Endothelial cell of umbilical vein (primary cell): ENCODE data around the gene DAAM1.

ENCODE experiments used
- EZH2 ChIP-seq: IDR thresholded peaks from 2 replicates; pipeline ENCODE4 v1.6.1; 2012; ENCODE audit warnings: borderline replicate concordance, low read depth, mild to moderate bottlenecking, moderate library complexity, low read length, inconsistent platforms; ENCODE audit not compliant: severe bottlenecking
- GATA2 ChIP-seq: IDR thresholded peaks from 2 replicates; pipeline ENCODE4 v1.7.0; 2011; ENCODE audit warnings: low read depth, mild to moderate bottlenecking, moderate library complexity, mixed read lengths, low read length; ENCODE audit not compliant: insufficient read length, insufficient read depth
- MAX ChIP-seq: IDR thresholded peaks from 2 replicates; pipeline ENCODE4 v1.6.1; 2011; ENCODE audit not compliant: insufficient read depth, insufficient read length
- MYC ChIP-seq: IDR thresholded peaks from one replicate; pipeline ENCODE4 v1.6.1; 2011; ENCODE audit warnings: mild to moderate bottlenecking, low read depth, low read length
- POLR2A ChIP-seq: IDR thresholded peaks from 2 replicates; pipeline ENCODE4 v1.6.1; 2012; ENCODE audit warnings: low read depth, mild to moderate bottlenecking, control low read depth, low read length
- POLR2AphosphoS5 ChIP-seq: IDR thresholded peaks from 2 replicates; pipeline ENCODE4 v1.6.1; 2012; ENCODE audit warnings: low read depth, mild to moderate bottlenecking, control low read depth, low read length, moderate library complexity; ENCODE audit not compliant: insufficient read depth
- TF ChIP-seq, protein P1 (sequence below), 2 donors: IDR thresholded peaks; 1 replicate in 1 of 2; 2 replicates in 1 of 2; pipeline ENCODE4 v1.5.1; 2011; ENCODE audit warnings: low read length in 2 of 2, mild to moderate bottlenecking in 2 of 2, moderate library complexity in 2 of 2, control low read depth in 1 of 2, inconsistent platforms in 1 of 2, low read depth in 1 of 2; ENCODE audit not compliant: insufficient read depth in 1 of 2; ENCODE audit errors: extremely low read depth in 1 of 2

GRCh38 chr14:59376686-59377085, 188.2 kb downstream of the DAAM1 start:
- no peak for TF ChIP-seq POLR2A
- TF ChIP-seq, protein P1, sequence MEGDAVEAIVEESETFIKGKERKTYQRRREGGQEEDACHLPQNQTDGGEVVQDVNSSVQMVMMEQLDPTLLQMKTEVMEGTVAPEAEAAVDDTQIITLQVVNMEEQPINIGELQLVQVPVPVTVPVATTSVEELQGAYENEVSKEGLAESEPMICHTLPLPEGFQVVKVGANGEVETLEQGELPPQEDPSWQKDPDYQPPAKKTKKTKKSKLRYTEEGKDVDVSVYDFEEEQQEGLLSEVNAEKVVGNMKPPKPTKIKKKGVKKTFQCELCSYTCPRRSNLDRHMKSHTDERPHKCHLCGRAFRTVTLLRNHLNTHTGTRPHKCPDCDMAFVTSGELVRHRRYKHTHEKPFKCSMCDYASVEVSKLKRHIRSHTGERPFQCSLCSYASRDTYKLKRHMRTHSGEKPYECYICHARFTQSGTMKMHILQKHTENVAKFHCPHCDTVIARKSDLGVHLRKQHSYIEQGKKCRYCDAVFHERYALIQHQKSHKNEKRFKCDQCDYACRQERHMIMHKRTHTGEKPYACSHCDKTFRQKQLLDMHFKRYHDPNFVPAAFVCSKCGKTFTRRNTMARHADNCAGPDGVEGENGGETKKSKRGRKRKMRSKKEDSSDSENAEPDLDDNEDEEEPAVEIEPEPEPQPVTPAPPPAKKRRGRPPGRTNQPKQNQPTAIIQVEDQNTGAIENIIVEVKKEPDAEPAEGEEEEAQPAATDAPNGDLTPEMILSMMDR (IDR thresholded peaks at IDR 0.05; ENCODE audit: extremely low read depth in 1 of 2, insufficient read depth in 1 of 2, low read depth in 1 of 2, low read length in 2 of 2): no peak
- no peak for TF ChIP-seq EZH2
- TF ChIP-seq MAX: no peak
- TF ChIP-seq POLR2AphosphoS5: no peak
- no peak for TF ChIP-seq GATA2
- no peak for TF ChIP-seq MYC
